ENCODE data around the gene RTF1.

DNA sequence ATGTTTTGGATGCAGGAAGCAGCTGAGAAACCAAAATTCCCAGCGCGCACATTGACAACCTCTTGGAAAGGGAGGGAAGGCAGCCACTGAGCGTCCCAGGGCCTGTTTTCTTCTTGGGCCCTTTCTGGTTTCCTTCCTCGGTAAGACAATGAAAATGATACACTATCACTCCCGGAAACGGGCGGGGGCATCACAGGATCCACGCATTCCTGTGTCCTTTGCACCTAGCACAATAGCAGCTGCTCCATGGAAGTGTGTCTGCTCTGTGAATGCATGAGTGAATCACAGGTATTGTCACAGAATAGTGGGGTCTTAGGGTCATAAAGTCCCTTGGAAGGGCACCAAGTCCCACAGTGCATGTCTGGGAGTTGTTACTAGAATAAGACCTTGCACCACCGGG lies 70.5 kb downstream of the RTF1 start:
- TF ChIP-seq POLR2A (IDR thresholded peaks at IDR 0.05; ENCODE audit: extremely low read depth, insufficient read length): no peak
- TF ChIP-seq CTCF (IDR thresholded peaks at IDR 0.05; ENCODE audit: low read depth, low read length): no peak
